GM18909 (cell line): ENCODE data around the gene MAD2L2.

ENCODE experiments used
- ATAC-seq: cut with Tn5 transposase; IDR thresholded peaks from one replicate; pipeline ENCODE4 v1.9.1; 2021; ENCODE audit warnings: mild to moderate bottlenecking; ENCODE audit not compliant: unreplicated experiment, poor library complexity

MAD2L2 gene

DNA sequence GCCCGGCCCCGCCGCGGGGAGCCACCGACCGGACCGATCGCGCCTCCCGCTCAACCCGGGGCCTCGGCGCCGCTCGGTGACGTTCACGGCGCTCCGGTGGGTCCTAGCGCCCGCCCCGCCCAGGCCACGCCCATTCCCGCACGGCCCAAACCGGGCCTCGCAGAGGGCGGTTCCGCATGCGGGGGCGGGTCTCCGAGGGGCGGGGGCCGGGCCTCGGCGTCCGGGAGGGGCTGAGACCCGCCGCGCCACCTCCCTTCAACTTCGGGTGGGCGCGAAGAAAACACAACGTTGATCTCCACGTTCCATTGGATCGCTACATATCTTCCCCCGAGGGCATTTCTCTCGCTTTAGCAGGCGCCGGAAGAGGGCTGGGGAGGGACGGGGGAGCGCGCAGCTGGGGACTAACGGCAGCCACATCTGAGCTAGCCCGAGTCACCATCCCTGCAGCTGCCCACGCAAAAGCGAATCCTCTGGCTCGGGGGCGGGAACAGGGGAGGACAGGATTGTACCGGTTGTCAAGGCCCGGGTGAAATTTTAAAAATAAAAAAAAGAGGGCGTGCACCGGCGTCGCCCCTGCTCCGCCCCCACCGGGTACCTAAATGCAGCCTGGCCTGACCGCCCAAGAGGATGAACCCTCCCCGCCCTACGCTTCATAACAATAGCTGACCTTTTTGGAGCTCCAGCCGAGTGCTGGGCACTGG, at the start of gene MAD2L2:
MAD2L2 (minus strand) TSS at position 78 of the 701 bp plus-strand sequence. CDS start 547 bp downstream, outside the sequence.
- ATAC-seq, result peak; percentile 86

DNA sequence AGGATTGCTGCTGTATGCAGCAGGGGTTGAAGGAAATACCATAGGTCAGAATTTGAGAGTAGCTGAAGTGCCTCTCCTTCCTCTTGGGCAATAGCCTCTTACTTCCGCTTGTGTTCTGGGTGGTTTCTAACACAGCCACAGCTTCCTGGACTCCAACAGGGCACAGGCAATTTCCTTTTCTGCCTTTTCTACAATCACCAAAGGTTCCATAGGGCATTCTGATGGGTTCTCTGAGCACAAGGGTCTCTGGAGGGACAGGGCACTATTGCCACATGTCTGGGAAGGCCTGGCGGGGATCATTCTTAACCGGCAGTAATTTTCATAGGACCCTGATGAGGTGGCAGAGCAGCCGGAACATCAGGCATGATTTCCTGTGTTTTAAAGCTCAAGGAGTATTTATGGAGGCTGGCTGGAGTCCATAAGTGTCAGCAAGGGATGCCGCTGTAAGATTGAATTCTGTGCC, 49.5 kb upstream of the MAD2L2 start:
- no peak for ATAC-seq

DNA sequence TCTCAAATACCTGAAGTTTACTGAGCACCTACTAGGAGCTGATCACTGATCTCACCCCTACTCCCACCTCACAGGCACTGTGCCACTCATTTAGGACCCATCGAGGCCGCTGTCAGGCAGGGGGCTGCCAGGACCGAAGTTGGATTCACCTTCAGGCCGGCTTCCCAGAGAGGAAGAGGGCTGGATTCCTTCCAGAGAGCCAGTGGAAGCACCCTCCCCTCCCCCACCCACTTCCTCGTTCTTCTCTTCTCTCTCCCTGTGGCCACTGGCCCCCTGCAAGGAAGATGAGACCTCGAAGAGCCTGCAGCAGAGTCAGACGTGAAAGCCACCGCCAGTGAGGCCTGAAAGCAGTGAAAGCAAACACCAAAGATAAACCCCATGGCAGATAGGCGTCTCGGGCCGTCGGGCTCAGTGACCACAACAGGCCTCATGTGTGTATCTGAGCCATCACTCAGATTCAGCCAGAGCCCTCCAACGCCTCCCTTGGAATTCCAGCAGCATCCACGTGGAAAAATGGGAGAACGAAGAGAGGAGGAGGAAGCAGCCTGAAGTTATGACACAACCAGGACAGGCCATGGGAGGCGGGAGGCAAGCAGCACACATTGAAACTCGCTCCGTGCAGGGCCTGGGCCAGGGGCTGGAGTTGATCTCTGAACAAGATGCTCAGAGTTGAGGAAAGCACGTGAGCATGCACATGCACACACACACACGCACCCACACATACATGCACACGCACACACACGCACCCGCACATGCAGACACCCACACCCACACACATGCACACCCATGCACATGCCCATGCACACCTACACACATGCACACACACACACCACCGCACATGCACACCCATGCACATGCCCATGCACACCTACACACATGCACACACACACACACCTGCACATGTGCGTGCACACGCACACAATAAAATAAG, 48.8 kb upstream of the MAD2L2 start:
- ATAC-seq, result no peak

DNA sequence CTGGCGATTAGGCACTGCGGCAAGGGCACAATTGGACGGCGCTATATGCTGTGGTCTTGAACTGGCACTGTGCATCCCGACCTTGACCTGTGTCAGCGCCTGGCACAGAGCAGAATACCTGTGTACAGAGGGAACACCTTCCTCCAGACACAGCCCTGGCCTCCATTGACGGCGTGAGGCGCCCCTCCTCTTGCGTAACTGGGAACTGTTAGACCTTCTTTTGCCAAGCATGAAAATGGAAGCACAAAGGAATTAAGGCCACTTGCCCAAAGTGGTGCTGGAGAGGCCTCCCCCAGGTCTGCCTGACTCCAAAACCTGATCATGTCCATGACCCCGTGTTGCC, 48.2 kb upstream of the MAD2L2 start:
- no peak for ATAC-seq

DNA sequence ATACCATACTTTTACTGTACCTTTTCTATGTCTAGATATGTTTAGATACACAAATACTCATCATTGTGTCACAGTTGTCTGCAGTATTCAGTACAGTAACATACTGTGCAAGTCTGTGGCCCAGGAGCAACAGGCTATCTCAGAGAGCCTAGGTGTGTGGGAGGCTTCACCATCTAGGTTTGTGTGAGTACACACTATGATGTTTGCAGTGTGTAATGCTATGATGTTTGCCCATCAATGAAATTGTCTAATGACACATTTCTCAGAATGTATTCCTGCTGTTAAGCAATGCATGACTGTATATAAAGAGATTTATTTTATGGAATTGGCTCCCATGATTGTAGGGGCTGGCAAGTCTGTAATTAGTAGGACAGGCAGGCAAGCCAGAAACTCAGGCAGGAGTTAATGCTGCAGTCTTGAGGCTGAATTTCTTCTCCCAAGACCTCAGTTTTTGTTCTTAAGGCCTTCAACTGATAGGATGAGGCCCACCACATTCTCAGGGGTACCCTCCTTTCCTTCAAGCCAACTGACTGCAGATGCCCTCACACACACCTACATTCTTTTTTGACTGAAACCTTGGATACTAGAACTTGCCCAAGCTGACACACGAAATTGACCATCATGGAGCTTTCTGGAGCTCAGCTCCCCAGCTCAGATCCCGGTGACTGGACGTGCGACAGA, 47.3 kb upstream of the MAD2L2 start:
- ATAC-seq, result no peak

DNA sequence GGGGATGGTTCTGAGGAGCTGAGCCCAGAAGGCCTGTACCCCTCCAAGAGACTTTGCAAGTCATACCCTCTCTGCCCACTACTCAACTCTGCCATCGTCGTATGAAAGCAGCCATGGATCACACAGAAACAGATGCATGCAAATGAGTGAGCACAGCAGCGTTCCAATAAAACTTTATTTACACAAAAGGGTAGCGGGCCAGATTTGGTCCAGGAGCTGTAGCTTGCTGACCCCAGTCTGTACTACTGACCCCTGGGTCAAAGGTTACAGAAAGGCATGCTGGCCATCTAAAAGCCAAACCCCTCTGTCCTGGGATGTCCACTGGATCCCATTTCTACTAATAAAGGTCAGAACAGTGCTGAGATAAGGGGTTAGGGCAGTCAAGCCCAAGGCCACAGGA, 46.2 kb upstream of the MAD2L2 start:
- no peak for ATAC-seq

DNA sequence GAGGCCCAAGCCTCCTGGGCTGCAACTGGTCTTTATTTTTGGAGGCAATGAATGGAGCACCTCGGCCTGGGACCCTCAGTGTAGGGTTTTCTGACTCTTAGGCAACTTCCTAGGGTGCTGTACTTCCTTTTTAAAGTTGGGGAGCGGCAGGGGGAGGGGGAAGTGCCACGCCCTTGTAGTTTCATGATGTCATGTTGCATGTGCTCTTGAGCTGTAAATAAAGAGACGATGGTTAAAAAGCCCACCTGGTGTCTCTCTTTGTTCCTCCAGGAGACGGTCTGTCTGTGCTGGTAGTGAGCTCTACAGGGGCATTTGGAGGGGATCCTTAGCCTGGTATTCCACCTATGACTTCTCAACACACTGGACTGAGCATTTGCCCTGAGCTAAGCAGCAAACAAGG, 44.7 kb upstream of the MAD2L2 start:
- no peak for ATAC-seq

DNA sequence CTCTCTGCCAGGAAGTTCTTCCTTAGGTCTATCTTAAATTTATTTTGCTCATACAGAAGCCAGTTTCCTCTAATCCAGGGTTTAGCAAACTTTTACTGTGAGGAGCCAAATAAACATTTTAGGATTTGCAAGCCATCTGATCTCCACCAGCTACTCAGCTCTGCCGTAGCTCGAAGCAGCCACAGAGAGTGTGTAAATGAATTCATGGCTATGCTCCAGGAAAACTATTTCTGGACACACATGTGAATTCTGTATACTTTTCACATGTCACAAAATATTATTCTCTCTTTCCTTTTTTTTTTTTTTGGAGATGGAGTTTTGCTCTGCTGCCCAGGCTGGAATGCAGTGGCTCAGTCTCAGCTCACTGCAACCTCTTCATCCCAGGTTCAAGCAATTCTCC, 41.6 kb upstream of the MAD2L2 start:
- no peak for ATAC-seq

DNA sequence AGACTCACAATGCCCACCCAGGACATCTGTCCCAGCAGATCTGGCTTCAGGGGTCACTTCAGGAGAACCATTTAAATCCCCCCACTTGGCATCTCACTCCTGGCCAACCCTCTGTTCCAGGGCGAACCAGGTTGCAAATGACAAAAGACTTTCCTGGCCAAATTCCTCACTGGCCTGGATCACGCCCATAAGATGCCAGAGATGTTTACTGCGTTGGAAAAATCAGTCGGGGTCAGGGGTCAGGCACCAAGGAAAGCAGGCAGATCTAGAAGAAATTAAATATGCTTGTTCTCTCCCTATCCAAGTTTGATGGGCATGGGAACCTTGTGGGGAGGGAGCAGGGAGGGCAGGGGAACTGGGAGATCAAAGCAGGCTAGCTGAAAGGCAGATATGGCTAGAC, 40.4 kb upstream of the MAD2L2 start:
- ATAC-seq, result no peak

DNA sequence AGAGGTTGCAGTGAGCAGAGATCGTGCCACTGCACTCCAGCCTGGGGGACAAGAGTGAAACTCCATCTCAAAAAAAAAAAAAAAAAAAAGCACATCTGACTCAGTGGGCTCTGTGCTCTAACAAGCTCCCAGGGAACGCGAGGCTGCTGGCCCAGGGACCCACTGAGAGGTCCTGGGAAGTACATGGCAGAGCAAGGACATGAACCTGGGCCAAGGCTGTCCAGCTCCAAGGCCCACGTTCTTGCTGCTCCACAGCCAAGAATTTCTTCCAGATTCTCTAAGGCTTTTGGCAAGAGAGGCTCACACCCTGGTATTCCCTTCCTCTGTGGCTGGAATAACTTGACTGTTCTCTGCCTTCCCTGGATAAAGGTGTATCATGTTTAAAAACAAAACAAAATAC, 39.6 kb upstream of the MAD2L2 start:
- no peak for ATAC-seq

DNA sequence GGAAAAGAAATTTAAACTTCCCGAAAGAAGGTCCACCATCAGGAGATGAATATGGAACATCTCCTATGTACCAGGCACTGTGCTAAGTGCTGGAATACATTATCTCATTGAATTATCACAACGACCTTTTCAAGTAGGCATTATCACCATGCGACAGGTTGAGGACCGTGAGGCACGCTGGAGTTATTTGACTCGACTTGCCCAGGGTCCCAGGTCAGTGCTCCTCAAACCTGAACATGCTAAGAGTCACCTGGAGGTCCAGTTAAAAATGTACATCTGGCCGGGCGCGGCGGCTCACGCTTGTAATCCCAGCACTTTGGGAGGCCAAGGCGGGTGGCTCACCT, 39.1 kb upstream of the MAD2L2 start:
- no peak for ATAC-seq

DNA sequence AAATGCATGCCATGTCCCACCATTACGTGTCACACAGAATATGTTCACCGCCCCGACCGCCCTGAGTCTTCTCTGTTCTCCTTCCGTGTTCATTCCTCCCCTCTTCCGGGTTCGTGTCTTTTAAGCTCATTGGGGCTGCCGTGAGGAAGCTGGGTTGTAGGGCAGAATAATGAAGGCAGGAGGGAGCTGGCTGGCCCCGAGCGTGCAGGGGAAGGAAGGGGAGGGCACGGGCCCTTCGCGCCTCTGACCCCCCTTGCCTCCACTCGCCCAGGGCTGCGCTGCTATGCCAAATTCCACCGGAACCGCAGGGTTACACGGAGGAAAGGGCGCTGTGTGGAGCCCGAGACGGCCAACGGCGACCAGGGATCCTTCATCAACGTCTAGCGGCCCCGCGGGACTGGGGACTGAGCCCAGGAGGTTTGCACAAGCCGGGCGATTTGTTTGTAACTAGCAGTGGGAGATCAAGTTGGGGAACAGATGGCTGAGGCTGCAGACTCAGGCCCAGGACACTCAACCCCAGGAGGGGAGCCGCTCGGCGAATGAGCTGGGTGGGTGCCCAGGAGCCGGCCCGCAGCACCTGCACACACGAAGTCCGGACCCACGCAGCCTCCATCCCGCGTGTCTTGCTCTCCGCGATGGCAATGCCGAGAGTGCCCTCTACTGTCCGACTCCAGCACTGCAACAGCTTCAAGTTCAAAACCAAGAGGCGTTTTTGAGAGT, 38.5 kb upstream of the MAD2L2 start:
- ATAC-seq, result peak; percentile 45

DNA sequence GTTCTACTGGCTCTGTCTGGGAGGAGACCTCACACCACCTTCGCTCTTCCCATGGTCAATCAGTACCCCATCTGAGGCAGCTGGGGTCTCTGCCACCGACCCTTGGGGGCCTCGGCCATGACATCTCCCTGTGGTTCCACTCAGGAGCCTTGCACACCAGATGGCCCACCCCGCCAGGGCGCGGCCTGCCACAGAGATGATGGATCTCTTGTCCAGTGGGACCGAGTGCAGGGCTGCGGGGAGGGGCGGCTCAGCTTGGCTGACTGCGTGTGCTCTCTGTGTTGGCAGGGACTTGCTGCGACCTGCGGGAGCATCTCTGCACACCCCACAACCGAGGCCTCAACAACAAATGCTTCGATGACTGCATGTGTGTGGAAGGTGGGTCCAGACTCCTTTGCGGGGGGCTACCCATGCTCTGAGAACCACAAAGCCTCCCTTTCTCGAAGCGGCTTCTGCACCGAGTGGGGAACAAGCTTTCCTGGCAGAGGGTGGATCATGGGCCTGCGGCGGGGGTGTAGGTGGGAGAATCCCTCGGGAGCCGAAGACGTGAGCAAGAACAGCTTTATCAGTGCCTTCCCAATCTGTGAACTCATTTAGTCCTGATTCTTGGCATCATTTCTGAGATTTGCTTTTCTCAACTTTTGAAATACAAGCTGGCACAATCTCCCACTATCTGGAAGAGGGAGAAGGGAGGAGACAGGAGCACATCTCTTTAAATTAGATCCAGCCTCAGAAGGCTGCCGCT, 34.1 kb upstream of the MAD2L2 start:
- no peak for ATAC-seq

DNA sequence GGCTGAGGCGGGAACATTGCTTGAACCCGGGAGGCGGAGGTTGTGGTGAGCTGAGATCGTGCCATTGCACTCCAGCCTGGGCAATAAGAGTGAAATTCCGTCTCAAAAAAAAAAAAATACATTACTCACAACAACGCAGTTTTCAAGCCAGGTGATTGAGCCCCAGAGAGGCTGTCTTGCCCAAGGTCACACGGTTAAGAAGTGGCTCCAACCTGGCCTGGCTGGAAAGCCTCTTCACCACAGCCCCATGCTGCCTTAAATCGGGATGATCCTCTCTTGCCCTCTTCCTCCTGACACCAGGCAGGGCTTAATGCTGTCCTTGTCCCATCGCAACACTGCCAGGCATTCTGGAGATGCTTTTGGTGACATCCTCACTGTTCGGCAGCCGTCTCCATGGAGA, 32.1 kb upstream of the MAD2L2 start:
- ATAC-seq, result no peak

DNA sequence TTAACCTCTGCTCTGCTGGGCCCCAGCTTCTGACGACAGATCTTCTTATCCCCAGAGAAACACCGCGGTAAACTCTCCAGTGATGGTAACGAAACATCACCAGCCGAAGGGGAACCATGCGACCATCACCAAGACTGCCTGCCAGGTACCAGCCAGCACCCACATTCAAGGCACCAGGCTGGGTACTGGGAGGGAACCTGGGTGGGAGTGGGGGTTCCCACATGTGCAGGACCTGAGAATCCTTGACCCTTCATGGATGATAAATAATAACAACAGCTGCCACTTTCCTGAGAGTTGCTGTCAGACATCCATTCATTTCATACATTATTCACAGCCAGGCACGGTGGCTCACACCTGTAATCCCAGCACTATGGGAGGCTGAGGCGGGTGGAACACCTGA, 31.3 kb upstream of the MAD2L2 start:
- ATAC-seq, result no peak

DNA sequence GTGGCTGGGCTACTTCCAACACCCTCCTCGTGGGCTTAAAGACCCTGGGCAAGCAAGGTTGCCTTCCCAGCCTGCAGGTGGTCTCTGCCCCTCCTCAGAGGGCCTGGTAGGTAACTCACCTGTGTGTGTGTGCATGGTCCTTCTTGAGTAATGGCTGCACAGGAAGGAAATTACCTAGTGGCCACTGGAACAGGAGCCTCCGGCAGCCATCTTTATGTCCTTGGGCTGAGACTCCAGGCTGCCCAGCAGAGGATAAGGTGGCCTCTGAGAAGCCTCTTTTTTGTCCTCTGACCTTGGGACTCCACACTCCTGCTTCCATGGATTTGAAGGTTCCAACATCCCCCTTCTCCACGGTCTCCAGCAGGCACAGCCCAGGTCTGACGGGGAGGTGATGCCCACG, 30.5 kb upstream of the MAD2L2 start:
- no peak for ATAC-seq

DNA sequence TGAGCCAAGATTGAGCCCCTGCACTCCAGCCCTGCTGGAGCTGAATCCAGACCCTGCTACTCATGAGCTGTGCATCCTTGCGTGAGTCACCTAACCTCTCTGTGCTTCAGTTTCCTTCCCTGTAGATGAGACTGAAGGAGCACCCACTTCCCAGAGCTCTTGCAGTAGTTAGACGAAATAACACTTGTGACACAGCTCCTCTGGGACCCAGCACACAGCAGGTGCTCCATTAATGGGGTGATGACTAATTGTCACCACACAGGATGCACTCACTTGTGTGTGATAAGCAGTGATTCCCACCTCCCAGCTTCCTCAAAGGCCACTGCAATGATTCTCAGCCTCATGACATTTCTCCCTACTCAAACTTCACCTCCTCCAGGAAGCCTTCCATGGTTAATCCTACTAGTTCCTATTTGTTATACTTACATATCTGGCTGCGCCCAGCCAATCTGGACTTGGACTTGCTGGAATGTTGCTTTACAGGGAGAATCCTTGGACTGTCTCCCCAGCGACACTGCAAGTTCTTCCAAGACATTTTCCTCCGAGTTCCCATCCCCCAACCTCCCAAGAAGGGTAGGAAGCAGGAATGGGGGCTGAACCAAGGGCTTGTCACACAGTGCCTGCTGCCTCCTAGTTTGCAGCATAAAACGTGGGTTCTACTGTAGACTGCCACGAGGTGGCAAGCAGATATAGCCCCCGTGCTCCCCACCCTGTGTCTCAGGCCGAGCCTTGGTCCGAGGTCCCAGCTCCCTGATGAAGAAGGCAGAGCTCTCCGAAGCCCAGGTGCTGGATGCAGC, 27.8 kb upstream of the MAD2L2 start:
- ATAC-seq, result no peak

DNA sequence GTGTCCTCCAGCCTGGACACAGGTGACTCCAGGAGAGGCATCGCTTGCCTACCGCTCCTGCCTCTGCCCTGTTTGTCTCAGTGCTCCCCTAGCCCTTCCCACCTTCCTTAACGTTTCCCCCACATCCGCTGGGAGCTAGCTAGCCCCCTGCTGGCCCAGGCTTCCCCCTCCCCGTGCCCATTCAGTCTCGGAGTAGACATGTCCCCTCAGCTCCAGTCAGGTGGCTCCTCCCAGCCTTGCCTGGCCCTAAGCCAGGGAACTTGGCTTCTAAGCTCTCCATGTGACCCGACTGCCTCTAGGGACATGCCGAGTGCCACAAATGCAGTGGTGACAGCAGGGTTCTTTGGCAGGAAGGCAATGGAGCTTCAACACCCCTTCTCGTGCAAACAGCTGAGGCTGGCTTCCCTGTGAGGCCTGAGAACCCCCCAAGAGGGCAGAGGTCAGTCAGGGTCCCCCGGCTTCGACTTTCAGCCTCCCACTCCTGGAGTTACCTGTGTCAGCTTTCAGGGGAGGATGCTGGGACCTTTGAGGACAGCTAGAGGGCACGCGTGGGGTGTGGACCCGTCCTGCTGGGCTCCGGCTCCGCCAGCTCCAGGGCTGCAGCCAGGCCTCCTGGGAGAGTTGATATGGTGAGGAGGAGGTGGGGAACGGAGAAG, 26.8 kb upstream of the MAD2L2 start:
- ATAC-seq, result no peak

DNA sequence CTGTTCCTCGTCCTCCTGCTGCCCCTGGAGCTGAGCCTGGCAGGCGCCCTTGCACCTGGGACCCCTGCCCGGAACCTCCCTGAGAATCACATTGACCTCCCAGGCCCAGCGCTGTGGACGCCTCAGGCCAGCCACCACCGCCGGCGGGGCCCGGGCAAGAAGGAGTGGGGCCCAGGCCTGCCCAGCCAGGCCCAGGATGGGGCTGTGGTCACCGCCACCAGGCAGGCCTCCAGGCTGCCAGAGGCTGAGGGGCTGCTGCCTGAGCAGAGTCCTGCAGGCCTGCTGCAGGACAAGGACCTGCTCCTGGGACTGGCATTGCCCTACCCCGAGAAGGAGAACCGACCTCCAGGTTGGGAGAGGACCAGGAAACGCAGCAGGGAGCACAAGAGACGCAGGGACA, 25.3 kb upstream of the MAD2L2 start:
- no peak for ATAC-seq
